Kidney epithelial cell (primary cell): Measurements from ENCODE around the gene SLC16A3. TPM values are rescaled to one million over a fixed set of nuclear protein-coding genes. Genes with fewer than 3 reads are reported as not detected.

Experiments used
- DNase-seq: peaks from one replicate; pipeline ENCODE4 v3.0.0-alpha.2; 2010; ENCODE audit warnings: low read depth
- H3K27me3 ChIP-seq: 2 replicates; pipeline ENCODE4 v1.6.0; 2011; ENCODE audit warnings: low read length; ENCODE audit not compliant: control insufficient read depth, insufficient read depth
- H3K36me3 ChIP-seq: 2 replicates; pipeline ENCODE4 v1.5.1; 2011; ENCODE audit warnings: low read length; ENCODE audit not compliant: control insufficient read depth, insufficient read depth
- H3K4me3 ChIP-seq: 2 replicates; pipeline ENCODE4 v1.5.1; 2011; ENCODE audit warnings: low read depth, mild to moderate bottlenecking, control low read depth, low read length
- total RNA-seq: library from RNA; depleted of rRNA; stranded (reverse); fragments of >200 nt; gene quantifications from 2 replicates; pipeline ENCODE4 v1.2.3, GENCODE V29; 2015
- TF ChIP-seq, protein P1 (sequence below): IDR thresholded peaks from 2 replicates; pipeline ENCODE4 v1.5.1; 2011; ENCODE audit warnings: mild to moderate bottlenecking, moderate library complexity, low read length, control low read depth, inconsistent platforms; ENCODE audit not compliant: insufficient read depth, poor library complexity, severe bottlenecking

The SLC16A3 gene
- total RNA-seq, 1 donor from 2014 or later: 83.4 TPM

DNA sequence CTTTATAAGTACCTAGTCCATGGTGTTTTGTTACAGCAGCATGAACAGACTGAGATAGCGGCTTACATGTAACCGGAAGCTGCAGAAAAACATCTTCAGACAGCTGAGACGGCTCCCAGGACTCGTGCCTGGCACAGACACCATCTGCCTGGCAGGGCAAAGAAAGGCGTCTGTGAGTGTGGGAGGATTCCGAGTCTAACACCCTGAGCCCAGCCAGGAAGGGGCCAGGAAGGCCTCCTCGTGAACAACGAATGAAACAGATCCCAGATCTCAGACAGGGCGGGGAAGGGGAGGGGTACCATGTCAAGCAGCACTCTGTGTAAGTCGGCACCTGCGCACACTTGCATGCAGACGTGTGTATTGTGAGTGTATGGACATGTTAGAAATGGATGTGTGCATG is 49.0 kb downstream of the SLC16A3 start:
- Histone ChIP-seq H3K36me3 (no peaks in the 10 kb centered on the region), H3K27me3 (no peaks in the 10 kb centered on the region), H3K4me3 (no peak overlapping the region)
- TF ChIP-seq, protein P1, sequence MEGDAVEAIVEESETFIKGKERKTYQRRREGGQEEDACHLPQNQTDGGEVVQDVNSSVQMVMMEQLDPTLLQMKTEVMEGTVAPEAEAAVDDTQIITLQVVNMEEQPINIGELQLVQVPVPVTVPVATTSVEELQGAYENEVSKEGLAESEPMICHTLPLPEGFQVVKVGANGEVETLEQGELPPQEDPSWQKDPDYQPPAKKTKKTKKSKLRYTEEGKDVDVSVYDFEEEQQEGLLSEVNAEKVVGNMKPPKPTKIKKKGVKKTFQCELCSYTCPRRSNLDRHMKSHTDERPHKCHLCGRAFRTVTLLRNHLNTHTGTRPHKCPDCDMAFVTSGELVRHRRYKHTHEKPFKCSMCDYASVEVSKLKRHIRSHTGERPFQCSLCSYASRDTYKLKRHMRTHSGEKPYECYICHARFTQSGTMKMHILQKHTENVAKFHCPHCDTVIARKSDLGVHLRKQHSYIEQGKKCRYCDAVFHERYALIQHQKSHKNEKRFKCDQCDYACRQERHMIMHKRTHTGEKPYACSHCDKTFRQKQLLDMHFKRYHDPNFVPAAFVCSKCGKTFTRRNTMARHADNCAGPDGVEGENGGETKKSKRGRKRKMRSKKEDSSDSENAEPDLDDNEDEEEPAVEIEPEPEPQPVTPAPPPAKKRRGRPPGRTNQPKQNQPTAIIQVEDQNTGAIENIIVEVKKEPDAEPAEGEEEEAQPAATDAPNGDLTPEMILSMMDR: no peak
- no peak for DNase-seq

DNA sequence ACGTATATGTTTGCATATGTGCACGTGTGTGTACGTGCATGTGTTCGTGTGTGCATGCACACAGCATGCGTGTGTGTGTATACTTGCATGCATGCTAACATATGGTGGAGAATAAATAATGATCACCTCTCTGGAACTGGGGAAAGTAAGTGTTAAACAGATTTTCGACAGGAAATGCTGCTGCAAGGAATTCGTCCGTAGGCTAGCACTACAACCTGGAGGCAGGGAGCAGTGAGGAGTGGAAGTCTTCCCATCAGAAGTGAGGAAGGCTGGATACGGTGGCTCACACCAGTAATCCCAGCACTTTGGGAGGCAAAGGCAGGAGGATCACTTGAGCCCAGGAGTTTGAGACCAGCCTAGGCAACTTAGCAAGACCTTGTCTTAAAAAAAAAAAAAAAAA is 49.5 kb downstream of the SLC16A3 start:
- H3K4me3 ChIP-seq: no peak overlapping the region
- H3K27me3 ChIP-seq: no peaks in the 10 kb centered on the region
- no peak for DNase-seq
- H3K36me3 ChIP-seq: no peaks in the 10 kb centered on the region
- TF ChIP-seq, protein P1: no peak

DNA sequence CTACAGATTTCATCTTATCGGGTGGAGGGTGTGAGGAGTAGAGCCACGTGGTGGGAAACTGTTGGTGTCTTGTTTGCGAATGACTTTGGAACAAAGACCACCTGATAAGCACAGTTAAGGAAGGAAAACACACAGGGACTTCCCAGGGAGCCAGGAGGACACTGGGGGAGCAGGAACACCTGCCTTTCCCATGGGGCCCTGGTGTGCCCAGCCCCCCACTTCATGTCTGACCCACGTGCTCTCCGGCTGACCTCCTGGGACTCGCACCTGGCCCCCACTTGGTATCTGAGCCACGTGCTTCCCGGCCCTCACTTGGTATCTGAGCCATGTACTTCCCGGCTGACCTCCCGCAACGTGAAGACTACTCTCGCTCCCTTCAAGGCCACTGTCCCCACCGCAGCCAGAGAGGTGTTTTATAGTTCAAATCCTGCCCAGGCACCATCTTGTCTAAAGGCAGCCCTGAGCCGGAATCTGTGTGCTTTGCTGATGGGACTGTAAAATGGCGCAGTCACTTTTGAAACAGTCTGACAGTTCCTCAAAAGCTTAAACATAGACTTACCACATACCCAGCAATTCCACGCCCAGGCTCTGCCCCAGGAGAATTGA is 50.0 kb downstream of the SLC16A3 start:
- TF ChIP-seq, protein P1: no peak
- DNase-seq: no peak
- Histone ChIP-seq H3K36me3 (no peaks in the 10 kb centered on the region), H3K27me3 (no peaks in the 10 kb centered on the region), H3K4me3 (no peak overlapping the region)

DNA sequence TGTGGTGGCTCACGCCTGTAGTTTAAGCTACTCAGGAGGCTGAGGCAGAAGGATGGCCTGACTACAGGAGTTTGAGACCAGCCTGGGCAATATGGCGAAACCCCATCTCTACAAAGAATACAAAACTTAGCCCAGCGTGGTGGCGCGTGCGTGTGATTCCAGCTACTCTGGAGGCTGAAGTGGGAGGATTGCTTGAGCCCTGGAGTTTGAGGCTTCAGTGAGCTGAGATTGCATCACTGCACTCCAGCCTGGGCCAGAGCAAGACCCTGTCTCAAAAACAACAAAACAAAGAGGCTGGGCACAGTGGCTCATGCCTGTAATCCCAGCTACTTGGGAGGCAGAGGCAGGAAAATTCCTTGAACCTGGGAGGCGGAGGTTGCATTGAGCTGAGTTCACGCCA is 51.7 kb downstream of the SLC16A3 start:
- Histone ChIP-seq H3K4me3 (no peak overlapping the region), H3K36me3 (no peaks in the 10 kb centered on the region), H3K27me3 (no peaks in the 10 kb centered on the region)
- TF ChIP-seq, protein P1: no peak
- no peak for DNase-seq

DNA sequence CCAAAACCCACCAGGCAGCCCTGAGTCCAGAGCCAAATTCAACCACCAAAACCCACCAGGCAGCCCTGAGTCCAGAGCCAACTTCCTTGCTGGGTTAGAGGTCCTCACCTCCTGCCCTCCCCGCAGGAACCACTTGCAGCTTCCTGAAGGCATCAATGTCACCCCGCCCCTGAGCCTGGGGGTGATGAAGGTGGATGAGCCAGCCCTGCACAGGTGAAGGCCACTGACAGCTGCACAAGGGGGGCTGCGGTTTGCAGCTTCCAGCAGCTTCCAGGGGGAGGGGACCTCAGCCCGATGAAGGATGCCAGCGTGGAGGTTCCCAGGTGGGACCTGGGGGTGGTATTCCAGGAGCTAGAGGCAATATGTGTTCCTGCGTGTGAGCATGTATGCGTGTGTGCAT is 52.2 kb downstream of the SLC16A3 start:
- DNase-seq: no peak
- H3K4me3 ChIP-seq: no peak overlapping the region
- TF ChIP-seq, protein P1: no peak
- H3K27me3 ChIP-seq: no peaks in the 10 kb centered on the region
- H3K36me3 ChIP-seq: no peaks in the 10 kb centered on the region
